ENCODE data around the gene OTOGL. TPM values are rescaled to one million over a fixed set of nuclear protein-coding genes. Genes with fewer than 3 reads are reported as not detected.

Gene OTOGL
- polyA plus RNA-seq, 3 donors, result not detected

DNA sequence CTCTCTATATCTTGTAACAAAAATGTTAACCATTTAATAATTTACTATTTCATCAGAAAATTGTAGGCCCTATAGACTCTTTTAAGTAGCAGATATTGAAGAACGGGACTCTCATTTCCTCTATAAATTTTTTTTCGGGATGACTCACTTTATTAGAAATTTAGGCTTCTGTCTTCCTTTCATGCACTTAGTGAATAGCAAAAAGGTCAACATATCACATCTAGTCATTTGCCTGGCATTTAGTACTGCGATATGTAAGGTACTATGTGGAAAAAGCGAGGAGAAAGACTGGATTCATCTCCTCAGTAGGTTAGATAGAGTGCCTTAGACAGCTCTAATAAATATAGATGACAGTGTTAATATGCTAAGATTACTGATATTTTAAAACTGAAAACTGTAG lies 178.4 kb downstream of the OTOGL start:
- H3K9me3 ChIP-seq (replicated peaks in 1 of 2; ENCODE audit: control insufficient read depth in 1 of 2, insufficient read depth in 1 of 2, low read length in 2 of 2), result no peaks in the 10 kb centered on the region
- no peaks in the 10 kb centered on the region for H3K36me3 ChIP-seq (replicated peaks in 1 of 2; ENCODE audit: control insufficient read depth in 1 of 2, insufficient read depth in 2 of 2, low read length in 2 of 2)
- no peak for DNase-seq
- Mint-ChIP-seq H3K27me3 (ENCODE audit: low read depth in 3 of 3) (peaks cover 0 to 1% (median 0%) of the 10 kb centered on the region in 3 donors), H3K4me3 (no peak overlapping the region), H3K27ac (no peak overlapping the region), H3K9me3 (peaks cover 0 to 8% (median 2%) of the 10 kb centered on the region in 7 donors), H3K4me1 (no peaks in the 10 kb centered on the region), H3K36me3 (no peaks in the 10 kb centered on the region)
- H3K27me3 ChIP-seq (ENCODE audit: control insufficient read depth in 2 of 2, insufficient read depth in 2 of 2, low read length in 2 of 2), result no peaks in the 10 kb centered on the region
- no peaks in the 10 kb centered on the region for H3K4me1 ChIP-seq (ENCODE audit: control insufficient read depth in 1 of 2, insufficient read depth in 2 of 2, low read length in 2 of 2)
- no peak overlapping the region for H3K4me2 ChIP-seq (replicated peaks; ENCODE audit: extremely low read depth, low read length, poor library complexity, severe bottlenecking)
- no peak overlapping the region for H3K9ac ChIP-seq (ENCODE audit: insufficient read depth, low read length, poor library complexity, severe bottlenecking)
- H3K79me2 ChIP-seq (ENCODE audit: insufficient read depth, low read length), result no peaks in the 10 kb centered on the region
- intact Hi-C loops (cut with micrococcal nuclease), result no loop called here
- no peak overlapping the region for H3K4me3 ChIP-seq (replicated peaks in 1 of 3; ENCODE audit: low read depth in 2 of 3, low read length in 3 of 3)
- no peak overlapping the region for H2AFZ ChIP-seq (ENCODE audit: insufficient read depth, low read depth, low read length, poor library complexity, severe bottlenecking)
- TF ChIP-seq, protein P1, sequence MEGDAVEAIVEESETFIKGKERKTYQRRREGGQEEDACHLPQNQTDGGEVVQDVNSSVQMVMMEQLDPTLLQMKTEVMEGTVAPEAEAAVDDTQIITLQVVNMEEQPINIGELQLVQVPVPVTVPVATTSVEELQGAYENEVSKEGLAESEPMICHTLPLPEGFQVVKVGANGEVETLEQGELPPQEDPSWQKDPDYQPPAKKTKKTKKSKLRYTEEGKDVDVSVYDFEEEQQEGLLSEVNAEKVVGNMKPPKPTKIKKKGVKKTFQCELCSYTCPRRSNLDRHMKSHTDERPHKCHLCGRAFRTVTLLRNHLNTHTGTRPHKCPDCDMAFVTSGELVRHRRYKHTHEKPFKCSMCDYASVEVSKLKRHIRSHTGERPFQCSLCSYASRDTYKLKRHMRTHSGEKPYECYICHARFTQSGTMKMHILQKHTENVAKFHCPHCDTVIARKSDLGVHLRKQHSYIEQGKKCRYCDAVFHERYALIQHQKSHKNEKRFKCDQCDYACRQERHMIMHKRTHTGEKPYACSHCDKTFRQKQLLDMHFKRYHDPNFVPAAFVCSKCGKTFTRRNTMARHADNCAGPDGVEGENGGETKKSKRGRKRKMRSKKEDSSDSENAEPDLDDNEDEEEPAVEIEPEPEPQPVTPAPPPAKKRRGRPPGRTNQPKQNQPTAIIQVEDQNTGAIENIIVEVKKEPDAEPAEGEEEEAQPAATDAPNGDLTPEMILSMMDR (IDR thresholded peaks at IDR 0.05), result no peak
- H4K20me1 ChIP-seq (ENCODE audit: insufficient read depth, low read length), result no peaks in the 10 kb centered on the region
- H3K27ac ChIP-seq (ENCODE audit: low read depth in 1 of 2, low read length in 2 of 2), result no peak overlapping the region
- no CpG with 5 or more reads among the region's 4 CpGs for WGBS (ENCODE audit: insufficient coverage)

DNA sequence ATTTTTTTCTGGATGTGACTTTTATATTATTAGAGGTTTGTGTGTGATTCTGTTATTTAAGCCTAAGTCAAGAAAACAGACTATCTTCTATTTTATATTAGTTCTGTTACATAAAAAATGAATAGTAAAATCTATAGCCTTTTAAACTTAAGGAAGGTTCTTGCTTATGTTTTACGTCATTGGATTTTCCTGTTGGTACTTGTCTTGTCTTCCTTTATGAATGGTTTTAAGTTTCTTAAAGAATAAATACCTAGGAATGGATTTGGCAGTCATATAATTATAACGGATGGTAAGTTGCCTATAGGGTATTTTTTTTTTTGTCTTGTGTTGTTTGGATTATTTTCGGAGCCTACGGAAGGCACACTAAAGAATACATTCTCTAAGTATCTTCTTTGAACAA lies 182.9 kb downstream of the OTOGL start:
- Histone ChIP-seq H3K27ac (ENCODE audit: low read depth in 1 of 2, low read length in 2 of 2) (no peak overlapping the region), H3K36me3 (replicated peaks in 1 of 2; ENCODE audit: control insufficient read depth in 1 of 2, insufficient read depth in 2 of 2, low read length in 2 of 2) (no peaks in the 10 kb centered on the region), H3K4me1 (ENCODE audit: control insufficient read depth in 1 of 2, insufficient read depth in 2 of 2, low read length in 2 of 2) (no peaks in the 10 kb centered on the region), H3K4me3 (replicated peaks in 1 of 3; ENCODE audit: low read depth in 2 of 3, low read length in 3 of 3) (no peak overlapping the region), H4K20me1 (ENCODE audit: insufficient read depth, low read length) (no peaks in the 10 kb centered on the region), H3K27me3 (ENCODE audit: control insufficient read depth in 2 of 2, insufficient read depth in 2 of 2, low read length in 2 of 2) (no peaks in the 10 kb centered on the region), H2AFZ (ENCODE audit: insufficient read depth, low read depth, low read length, poor library complexity, severe bottlenecking) (no peak overlapping the region), H3K9ac (ENCODE audit: insufficient read depth, low read length, poor library complexity, severe bottlenecking) (no peak overlapping the region), H3K4me2 (replicated peaks; ENCODE audit: extremely low read depth, low read length, poor library complexity, severe bottlenecking) (no peak overlapping the region), H3K9me3 (replicated peaks in 1 of 2; ENCODE audit: control insufficient read depth in 1 of 2, insufficient read depth in 1 of 2, low read length in 2 of 2) (no peaks in the 10 kb centered on the region), H3K79me2 (ENCODE audit: insufficient read depth, low read length) (no peaks in the 10 kb centered on the region)
- intact Hi-C loops (cut with micrococcal nuclease), result no loop called here
- H3K4me1 Mint-ChIP-seq, result no peaks in the 10 kb centered on the region
- no CpG with 5 or more reads among the region's 4 CpGs for WGBS (ENCODE audit: insufficient coverage)
- H3K4me3 Mint-ChIP-seq, result no peak overlapping the region
- TF ChIP-seq, protein P1 (IDR thresholded peaks at IDR 0.05), result no peak
- H3K27me3 Mint-ChIP-seq (ENCODE audit: low read depth in 3 of 3), result peaks cover 0 to 4% (median 0%) of the 10 kb centered on the region in 3 donors
- no peaks in the 10 kb centered on the region for H3K36me3 Mint-ChIP-seq
- peaks cover 1 to 11% (median 6%) of the 10 kb centered on the region in 7 donors for H3K9me3 Mint-ChIP-seq
- H3K27ac Mint-ChIP-seq, result no peak overlapping the region
- no peak for DNase-seq
